Bone marrow (tissue), 2 donors: Measurements from ENCODE around the gene RPS6KL1.
A peak's percentile ranks its signal among the peaks of the same experiment; 100 is the strongest.

ENCODE experiments used
- DNase-seq, 2 donors: peaks; one replicate each; lab custom pipeline; 2025; lab: John Stamatoyannopoulos, UW

RPS6KL1 gene, protein sequence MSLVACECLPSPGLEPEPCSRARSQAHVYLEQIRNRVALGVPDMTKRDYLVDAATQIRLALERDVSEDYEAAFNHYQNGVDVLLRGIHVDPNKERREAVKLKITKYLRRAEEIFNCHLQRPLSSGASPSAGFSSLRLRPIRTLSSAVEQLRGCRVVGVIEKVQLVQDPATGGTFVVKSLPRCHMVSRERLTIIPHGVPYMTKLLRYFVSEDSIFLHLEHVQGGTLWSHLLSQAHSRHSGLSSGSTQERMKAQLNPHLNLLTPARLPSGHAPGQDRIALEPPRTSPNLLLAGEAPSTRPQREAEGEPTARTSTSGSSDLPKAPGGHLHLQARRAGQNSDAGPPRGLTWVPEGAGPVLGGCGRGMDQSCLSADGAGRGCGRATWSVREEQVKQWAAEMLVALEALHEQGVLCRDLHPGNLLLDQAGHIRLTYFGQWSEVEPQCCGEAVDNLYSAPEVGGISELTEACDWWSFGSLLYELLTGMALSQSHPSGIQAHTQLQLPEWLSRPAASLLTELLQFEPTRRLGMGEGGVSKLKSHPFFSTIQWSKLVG

DNA sequence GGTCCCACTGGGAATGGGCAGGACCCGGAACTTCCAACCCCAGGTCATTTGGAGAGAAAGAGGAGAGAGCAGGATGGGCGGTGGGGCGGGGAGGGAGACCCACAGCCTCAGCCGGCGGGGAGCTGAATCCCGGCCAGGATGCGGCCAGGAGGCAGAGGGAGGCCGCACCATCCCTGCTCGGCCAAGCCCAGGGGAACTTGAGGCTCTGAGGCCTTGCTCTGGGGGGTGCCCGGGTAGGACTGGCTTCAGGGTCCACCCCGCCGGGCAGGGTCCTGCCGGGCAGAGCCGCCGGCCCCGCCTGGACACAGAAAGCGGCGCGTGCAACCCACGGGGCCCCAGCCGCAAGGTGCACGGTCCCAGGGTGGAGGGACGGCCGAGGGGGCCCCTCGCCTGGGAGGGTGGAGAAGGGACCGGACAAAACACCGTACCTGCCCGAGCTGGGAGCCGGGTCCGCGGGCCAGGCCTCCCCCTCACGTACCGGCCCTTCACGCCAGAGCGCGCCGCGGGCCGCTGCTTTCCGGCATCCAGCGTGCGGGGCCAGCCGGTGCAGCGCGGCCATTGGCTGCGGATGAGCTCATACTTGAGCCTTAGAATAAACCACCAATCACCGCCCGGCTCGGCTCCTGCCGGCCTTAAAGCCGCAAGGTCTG is at the start of gene RPS6KL1:
TSS of gene RPS6KL1 (minus strand) at position 509 of the 650 bp plus-strand sequence. CDS start 1,719 bp downstream, outside the sequence.
- DNase-seq = peak; percentile 6 to 9

DNA sequence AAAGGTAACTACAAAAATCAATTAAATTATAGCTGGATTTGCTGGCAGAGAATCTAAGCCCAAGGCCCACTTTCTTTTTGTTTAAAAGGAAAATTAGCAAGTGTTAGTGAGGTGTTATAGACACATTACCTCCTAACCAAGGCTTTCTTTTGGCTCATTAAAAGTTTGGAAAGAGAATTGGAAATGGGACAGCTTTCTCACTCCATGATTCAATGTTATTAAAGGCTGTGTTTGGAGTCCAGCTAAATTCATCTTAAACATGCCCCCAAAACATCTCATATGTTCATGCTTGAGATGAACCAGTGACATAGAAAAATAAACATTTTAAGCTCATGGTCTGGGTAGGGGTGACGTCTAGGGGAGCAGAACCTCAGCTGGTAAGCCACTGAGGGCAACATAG is 45.8 kb upstream of the RPS6KL1 start:
- no peak for DNase-seq

DNA sequence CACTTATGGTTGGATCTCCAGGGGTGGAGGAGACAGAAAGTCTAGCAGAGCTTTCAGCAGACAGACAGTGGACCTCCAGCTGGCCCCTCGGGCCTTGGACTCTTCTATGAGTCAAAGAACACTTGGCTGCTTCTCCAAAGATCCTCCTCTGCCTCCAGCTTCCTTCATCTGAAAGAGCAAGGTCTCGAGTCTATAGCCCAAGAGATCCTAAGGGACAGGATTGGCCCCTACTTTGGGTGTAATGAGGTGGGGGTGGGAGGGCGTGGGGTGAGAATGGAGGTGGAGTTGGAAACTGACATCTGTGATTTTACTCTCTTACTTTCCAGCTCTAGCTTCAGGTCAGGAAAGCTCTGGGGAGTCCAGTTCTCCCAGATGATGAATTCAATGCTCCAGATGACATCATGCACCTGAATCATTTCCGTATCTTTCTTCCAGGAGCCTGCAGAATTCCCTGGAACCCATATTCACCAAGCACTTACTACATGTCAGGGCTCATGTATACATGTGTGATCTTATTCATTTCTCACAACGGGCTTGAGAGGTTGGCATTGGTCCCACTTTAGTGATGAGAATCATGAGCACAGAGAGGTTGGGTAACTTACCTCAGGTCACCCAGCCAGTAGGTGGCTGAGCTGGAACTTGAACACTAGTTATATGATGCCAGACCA is 42.6 kb upstream of the RPS6KL1 start:
- DNase-seq = no peak

DNA sequence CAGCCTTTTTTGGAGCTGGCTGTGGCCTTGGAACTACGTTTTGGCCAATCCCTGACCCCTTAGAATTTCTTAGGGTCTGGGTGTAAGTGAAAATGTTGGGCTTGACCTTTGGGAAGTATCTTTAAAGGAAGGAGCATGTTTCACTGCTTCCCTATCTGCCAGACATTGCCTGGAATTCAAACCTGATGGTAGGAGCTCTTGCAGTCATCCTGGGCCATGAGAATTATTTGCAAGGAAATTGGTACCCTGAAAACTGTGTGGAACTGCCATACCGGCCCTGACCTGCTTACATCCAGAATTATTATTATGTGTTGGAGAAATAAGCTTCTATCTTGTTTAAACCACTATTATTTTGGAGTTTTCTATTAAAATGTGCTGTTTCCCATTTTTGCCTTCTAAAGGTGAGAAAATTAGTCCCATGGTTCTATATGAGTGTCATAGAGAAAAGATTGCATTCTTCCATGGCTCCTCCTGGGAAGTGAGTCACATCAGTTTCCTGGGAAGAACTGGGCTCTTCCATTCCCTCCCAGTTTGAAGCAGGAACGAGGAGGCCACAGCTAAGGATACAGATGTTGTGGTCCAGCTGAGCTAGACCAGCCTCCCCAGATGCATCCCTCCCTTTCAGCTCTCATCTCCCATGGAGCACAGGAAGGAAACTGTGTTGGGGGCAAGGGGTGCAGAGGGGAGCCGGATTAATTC is 41.9 kb upstream of the RPS6KL1 start:
- no peak for DNase-seq

DNA sequence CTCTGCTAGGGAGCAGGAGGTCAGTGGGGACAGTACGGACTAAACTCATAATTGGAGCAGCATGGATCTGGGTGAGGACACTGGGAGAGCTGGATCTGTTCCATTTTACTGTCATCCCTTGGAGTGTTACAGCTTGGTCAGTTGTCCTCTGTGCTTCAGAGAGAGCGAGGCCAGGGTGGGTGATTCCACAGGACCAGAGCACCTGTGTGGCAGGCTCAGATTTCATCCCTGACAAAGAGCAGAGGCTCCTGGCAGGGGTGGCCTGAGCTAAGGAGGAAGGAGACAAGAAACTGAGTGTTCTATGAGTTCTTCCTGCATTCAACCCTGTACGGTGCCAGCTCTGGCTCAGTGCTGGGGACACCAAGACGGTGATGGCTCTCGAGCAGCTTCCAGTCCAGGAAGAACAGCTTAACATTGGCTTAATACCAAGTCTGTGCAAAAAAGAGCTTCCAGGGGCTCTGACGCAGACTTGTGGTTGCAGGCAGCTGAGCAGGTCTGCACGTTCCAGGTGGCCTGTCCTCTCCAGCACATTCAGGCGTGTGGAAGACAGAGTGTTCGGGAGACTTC is 40.7 kb upstream of the RPS6KL1 start:
- DNase-seq = peak in 1 of 2 donors; percentile 13

DNA sequence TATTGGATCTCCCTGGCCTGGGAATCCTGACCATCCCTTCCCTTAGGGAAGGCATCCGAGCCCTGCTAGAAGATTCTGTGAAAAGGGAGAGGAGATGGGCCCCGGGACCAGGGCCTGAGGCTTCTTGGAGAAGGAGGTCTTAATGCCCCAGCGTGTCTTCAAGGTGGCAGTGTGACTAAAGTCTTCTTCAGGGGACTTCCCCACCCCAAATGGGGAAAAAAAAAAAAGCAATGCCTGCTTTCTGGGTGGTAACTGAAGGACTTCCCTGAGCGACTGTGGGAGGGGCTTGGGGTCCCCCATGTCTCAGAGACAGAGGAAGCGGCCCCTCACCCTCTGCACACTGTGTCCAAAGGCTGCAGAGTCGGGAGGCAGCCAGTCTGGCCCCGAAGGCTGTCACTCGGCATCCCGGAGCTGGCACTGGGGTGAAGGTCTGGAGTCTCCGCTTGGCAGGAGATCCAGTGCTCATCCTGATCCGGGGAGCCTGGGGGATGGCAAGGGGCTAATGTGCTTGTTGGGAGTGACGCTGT is 40.2 kb upstream of the RPS6KL1 start:
- no peak for DNase-seq

DNA sequence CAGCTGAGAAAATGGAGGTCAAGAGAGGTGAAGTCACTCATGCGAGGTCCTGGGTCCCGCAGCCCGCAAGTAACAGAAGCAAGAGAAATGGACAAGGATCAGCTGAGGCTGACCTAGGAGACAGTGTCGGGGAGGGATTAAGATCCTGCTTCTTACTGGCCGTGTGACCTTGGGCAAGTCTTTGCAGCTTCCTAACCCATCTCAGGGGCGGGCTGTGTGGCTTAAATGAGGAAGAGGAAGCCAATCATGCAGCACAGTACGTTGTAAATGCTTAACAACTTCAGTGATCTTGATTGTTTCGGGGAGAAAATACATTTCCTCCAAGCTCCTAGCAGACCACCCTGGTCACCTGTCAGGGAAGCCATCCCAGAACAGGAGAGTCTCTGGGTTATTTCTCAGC is 39.4 kb upstream of the RPS6KL1 start:
- peak in 1 of 2 donors; percentile 10 for DNase-seq

DNA sequence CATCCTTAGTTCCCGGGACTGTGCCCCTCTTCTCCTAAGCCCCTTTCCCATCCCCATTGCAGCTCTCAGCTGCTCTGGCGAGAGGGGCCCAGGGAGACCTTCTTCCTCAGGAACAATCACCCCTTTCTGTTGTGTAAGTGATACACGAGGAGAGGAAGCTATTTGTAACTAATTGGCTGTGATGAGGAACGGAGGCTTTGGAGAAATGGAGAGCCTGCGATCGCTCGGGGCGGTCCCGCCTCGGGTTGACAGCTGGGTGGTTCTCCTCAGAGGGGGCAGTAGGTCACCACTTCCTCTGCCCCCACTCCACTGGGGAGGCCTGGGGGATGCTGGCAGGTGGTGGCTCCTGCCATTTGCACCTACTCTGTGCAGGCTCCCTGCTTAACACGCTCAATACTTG is 39.0 kb upstream of the RPS6KL1 start:
- no peak for DNase-seq

DNA sequence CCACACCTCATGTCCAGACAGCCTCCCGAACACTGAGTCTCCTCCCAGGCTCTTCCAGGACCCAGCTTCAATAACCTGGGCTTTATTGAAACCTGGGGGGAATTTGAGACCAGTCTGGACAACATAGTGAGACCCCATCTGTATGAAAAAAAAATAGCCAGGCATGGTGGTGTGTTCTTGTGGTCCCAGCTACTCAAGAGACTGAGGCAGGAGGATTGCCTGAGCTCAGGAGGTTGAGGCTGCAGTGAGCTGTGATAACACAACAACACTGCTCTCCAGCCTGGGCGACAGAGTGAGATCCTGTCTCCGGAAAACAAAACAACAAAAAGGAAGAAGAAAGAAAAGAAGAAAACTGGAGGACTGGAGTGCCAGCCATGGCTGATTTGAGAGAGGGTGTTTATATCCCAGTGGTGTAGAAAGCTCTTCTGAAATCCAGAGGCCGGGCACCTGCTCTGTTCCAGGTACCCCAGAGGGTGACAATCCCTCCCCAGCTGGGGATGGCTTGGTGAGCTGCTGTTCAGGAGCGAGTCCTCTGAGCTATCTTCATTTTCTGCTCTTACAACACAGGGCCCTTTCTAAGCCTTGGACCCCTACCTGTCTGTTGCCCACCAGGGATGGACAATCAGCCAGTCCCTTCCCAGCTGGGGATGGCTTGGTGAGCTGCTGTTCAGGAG is 38.3 kb upstream of the RPS6KL1 start:
- no peak for DNase-seq

DNA sequence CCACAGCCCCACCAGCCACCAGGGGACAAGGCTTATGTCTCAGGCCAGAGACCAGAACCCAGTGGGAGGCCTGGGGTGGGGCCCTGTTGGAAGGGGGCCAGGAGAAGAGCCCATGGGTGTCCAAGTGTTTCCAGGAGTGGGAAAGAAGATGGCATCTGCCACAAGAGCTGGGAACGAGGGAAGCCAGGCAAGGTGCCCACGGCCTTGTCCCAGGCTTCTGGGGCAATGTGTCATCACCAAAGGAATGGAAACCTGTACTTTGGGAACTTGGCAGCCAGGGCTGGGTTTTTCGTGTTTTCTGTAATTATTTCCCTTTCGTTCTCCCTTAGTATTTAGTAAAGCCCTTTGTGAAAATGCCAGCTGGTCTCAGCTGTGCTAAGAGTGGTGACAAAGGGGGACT is 37.7 kb upstream of the RPS6KL1 start:
- DNase-seq = no peak

DNA sequence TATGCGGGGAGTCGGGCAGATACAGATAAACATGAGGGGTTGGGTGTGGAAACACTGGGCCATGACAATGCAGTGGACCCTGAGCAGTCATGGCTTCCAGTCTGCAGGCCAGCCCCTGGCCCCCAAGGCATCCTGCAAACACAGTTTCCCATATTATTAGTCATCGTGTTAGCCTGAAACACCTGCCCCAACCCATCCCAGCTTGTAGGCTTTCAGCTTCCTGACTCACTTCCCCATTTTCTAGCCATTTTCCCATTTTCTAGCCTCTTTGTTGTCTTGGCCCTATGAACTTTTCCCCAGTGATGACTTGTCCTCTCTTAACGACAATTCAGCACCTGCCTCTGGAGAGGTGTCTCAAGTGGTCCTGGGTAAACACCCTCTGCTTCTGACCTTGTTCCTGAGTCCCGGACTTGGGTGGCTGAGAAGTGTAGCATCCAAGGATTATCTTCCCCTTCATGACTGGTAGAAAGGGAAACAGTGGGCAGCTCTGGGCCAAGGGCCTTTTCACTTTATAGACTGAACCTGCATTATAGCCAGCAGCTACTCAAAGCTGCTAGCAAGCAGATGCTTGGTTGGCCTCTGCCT is 36.6 kb upstream of the RPS6KL1 start:
- DNase-seq = no peak

DNA sequence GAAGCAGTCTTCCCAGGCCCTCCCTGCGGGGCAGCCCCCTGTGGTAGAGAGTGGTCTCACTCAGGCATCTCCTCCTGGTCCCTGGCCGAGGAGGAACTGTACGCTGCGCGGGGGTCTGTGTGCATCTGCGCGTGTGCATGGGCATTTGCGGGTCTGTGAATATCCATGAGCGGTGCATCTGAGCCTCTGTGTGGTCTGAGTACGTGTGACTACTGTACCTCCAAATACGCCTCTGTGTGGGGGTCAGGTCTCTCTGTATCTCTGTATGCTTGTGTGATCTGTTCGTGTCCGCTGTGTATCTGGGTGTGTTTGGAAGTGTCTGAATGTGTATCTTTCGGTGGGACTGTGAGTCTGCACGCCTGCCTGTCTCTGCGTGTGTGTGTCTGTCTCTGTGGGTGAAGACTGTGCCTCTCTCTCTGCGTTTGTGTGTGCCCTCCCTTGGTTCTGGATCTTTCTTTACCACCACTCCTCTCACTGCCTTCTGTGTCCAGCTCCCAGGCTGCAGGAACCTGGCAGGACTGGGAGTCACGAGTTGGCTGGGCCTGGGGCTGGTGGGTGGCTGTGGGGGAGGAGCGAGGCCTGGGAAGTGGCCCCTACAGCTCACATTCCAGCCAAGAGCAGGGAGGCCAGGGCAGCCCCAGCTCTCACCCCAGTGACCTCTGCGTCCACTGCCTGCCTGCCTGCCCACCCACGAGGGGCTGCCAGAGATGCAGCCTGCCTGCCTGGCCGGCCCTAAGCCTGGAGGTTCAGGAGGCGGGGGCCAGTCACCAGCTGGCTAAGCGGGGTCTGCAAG is 33.4 kb upstream of the RPS6KL1 start:
- no peak for DNase-seq

DNA sequence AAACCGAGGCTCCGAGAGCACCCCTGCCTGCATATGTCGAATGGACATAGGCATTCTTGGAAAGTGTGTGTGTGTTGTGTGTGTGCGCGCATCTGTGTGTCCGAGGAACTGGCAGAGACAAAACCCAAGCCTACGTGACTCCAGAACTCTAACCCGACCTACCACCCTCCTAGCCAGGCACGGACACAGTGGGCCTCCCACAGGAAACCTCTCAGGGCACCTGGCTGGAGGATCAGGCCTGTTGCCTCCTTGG is 32.9 kb upstream of the RPS6KL1 start:
- DNase-seq = no peak

DNA sequence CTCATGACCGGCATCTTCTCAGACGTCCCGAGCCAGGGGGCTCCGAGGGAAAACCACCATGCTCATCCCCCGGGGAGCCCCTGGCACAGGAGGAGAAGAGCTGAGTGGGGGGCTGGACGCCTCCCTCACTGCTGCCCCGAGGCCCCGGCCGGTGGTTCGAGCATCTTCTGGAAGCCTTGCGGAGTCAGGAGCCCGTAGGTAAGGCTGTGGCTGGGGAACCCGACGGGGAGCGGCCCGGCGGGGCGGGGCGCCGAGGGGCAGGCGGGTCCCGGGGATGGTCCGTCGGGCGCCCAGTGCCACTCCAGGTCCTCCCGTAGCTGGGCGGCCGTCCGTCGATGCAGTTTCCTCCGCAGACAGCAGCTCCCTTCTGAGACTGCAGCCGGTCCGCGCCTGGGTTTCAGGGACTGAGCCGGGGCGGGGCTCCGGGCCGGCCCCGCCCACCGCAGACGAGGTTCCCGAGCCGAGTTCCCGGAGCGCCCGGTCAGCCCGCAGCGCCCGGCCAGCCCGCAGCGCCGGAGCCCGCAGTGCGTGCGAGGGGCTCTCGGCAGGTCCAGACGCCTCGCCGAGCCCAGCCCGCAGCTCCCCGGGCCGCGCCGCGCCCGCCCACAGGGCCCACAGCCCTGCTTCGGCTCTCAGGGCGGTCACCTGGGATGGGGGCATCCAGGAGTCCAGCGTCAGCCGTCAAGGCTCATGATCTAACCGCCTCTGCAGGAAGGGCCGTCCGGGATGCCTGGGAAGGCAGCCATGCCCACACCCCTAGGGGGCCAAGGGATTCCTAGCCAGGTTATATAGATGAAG is 32.4 kb upstream of the RPS6KL1 start, which contains the start of gene PGF:
TSS of gene PGF (minus strand) at position 369 of the 798 bp plus-strand sequence. CDS start at position 14, 355 bp downstream.
- peak in 1 of 2 donors; percentile 14 for DNase-seq

DNA sequence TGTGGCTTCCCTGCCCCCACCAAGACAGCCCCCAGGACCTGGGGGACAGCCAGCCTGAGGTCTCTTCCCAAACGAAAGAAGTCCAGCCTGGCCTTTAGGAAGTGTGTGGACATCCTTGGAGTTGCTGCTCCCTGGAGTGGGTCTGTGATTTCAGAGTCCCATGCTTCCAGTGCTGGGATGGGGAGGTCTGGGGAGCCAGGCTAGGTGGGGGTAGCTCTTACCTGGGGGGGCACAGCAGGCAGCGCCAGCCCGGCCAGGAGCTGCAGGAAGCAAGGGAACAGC is 31.8 kb upstream of the RPS6KL1 start:
- no peak for DNase-seq

DNA sequence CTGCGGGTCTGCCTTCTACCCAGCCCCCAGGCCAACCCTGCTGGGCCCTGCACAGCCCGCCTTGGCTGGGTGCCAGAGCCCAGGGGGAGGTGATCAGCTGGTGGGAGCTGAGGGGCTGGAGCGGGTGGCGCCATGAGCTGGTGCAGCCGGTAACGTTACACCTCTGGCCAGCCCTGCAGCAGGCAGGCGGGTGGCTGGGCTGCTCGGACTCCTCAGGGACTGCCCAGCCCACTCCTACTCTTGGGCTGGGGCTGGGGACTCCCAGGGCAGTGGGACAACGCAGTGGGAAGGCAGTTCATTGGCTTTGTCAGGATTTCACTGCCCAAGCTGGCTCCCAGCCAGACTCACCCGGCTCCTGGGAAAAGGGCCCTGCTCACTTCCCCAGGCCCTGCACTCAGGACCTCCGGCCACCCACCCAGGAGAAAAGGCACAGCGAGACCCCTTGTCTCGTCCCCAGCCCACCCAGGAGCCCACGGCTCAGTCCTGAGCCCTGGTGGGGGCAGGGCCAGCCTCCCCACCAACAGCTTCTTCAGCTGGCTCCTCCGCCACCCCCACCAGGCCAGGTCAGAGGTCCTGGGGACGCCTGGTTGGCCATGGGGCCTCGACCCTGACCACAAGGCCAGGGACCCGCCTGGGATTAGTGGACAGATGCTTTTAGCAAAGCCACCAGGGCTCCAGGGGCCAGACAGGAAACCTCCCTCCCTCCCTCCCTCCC is 31.3 kb upstream of the RPS6KL1 start:
- no peak for DNase-seq

DNA sequence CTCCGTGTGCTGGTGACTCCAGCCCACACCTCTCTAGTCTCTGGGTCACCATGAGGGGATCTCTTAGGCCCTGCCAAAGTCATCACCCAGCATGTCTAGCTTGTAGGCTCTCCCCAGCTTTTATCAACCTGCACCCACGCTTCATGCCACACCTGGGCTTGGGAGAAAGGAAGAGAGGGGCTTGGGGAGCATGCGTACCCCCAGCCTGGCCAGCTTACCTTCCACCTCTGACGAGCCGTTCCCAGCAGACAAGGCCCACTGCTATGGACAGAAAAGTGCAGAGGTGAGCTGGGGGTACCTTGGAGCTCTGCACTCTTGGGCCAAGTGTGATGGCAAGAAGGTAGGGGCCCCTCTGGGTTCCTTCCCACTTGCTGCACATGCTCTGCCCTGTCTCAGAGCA is 30.6 kb upstream of the RPS6KL1 start:
- DNase-seq = no peak

DNA sequence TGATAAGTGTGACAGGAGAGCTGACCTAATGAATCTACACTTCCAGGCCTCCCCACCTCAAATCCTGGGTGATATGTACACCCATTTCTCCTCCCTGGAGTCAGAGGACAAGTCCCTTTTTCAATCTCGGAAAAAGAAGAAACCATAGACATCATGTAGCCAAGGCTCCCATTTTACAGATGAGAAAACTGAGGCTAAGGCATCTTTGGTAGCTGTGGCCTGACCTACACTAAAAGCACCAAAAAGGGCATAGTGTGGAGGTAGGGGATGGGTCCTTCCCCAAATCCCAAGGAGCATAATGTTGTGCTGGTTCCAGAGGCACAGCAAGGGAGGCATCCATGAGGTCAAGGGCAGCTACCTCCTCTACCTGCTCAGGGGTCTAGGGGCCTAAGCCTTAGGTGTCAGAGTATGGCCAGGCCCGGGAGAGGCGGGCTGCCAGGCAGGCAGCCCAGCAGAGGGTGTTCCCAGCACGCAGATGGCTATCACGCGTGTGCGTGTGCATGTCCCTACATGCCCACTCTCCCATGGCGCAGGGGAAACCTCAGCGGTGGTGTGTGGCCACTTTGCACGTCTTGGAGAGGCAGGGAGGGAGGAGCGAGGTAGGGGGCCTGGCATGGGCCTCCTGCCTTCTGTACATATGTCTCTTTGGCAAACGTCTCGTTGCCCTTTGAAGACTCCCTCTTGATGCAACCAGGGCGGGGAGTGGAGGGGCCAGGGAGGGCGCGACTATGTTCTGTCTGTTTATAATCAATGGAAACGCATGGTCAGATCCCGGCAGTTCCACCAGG is 29.8 kb upstream of the RPS6KL1 start:
- no peak for DNase-seq
